Stomach (tissue), 4 donors: Measurements from ENCODE around the gene LAD1.

Experiments used
- EP300 ChIP-seq: sonication (generic); formaldehyde crosslinking; IDR thresholded peaks from one replicate; pipeline ENCODE4 v1.6.1; 2017; ENCODE audit warnings: antibody characterized with exemption
- POLR2A ChIP-seq, 4 donors: fragments of 450-650 bp; IDR thresholded peaks; one replicate each; pipeline ENCODE4 v1.6.1; 2016; ENCODE audit warnings: antibody characterized with exemption in 4 of 4, control low read depth in 2 of 4, mild to moderate bottlenecking in 1 of 4, moderate library complexity in 1 of 4
- POLR2AphosphoS5 ChIP-seq, 3 donors: sonication (generic); formaldehyde crosslinking; IDR thresholded peaks; one replicate each; pipeline ENCODE4 v1.6.1; 2016; ENCODE audit warnings: antibody characterized with exemption in 3 of 3
- TF ChIP-seq, protein P1 (sequence below), 7 experiments: fragments of 450-650 bp in 4 of 7; fragments of 200-600 bp in 3 of 7; sonication (generic) in 3 of 7; IDR thresholded peaks; one replicate each; pipeline ENCODE4 v1.5.1; 2016 to 2019; ENCODE audit warnings: antibody characterized with exemption in 7 of 7, control low read depth in 2 of 7, mild to moderate bottlenecking in 1 of 7

DNA sequence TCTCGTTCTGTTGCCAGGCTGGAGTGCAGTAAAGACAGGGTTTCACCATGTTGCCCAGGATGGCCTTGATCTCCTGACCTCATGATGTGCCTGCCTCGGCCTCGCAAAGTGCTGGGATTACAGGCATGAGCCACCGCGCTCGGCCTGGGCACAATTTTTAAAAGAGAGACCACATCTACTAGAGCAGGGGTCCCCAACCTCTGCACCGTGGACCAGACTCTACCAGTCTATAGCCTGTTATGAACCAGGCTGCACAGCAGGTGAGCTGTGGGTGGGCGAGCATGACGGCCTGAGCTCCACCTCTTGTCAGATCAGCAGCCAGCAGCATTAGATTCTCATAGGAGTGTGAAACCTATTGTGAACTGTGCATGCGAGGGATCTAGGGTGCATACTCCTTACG lies 42.4 kb downstream of the LAD1 start:
- TF ChIP-seq POLR2A (IDR thresholded peaks at IDR 0.05) (no peak), EP300 (no peak), POLR2AphosphoS5 (IDR thresholded peaks at IDR 0.05) (no peak)
- TF ChIP-seq, protein P1, sequence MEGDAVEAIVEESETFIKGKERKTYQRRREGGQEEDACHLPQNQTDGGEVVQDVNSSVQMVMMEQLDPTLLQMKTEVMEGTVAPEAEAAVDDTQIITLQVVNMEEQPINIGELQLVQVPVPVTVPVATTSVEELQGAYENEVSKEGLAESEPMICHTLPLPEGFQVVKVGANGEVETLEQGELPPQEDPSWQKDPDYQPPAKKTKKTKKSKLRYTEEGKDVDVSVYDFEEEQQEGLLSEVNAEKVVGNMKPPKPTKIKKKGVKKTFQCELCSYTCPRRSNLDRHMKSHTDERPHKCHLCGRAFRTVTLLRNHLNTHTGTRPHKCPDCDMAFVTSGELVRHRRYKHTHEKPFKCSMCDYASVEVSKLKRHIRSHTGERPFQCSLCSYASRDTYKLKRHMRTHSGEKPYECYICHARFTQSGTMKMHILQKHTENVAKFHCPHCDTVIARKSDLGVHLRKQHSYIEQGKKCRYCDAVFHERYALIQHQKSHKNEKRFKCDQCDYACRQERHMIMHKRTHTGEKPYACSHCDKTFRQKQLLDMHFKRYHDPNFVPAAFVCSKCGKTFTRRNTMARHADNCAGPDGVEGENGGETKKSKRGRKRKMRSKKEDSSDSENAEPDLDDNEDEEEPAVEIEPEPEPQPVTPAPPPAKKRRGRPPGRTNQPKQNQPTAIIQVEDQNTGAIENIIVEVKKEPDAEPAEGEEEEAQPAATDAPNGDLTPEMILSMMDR (IDR thresholded peaks at IDR 0.05): no peak
